Endothelial cell of umbilical vein (primary cell): ENCODE measurements around the gene SLC5A10. TPM values are rescaled to one million over a fixed set of nuclear protein-coding genes. Genes with fewer than 3 reads are reported as not detected.

ENCODE experiments used
- BruUV-seq: library from RNA; stranded (reverse); fragments of 400-500 nt; replicated peaks from 2 replicates; lab custom pipeline; 2021; lab: Mats Ljungman, UMichigan
- CTCF ChIA-PET: fragments of 300-600, 350-600 bp; sonication (Branson Sonifier 250); formaldehyde crosslinking; loops from one replicate; lab custom pipeline; 2021; ENCODE audit warnings: antibody characterized with exemption, inconsistent platforms; lab: Charles Lee
- POLR2A ChIA-PET: fragments of 300-600, 350-600 bp; sonication (Branson Sonifier 250); formaldehyde crosslinking; loops from one replicate; lab custom pipeline; 2021; ENCODE audit warnings: antibody characterized with exemption, inconsistent platforms; lab: Charles Lee
- DNase-seq: peaks from one replicate; pipeline ENCODE4 v3.0.0-alpha.2; 2011; ENCODE audit warnings: low read depth, low spot score
- FAIRE-seq: peaks from 2 replicates; lab custom pipeline; 2011; peaks lifted over from hg19 to GRCh38; lab: Jason Lieb, UNC
- H2AFZ ChIP-seq: 2 replicates; pipeline ENCODE4 v1.6.0; 2012; ENCODE audit warnings: low read depth, low read length, control low read depth, inconsistent platforms
- H3K27ac ChIP-seq: 2 replicates; pipeline ENCODE4 v1.5.1; 2011; ENCODE audit warnings: low read depth, mild to moderate bottlenecking, control low read depth, low read length, moderate library complexity; ENCODE audit not compliant: insufficient read depth
- H3K27me3 ChIP-seq, 2 experiments: 2 replicates each; pipeline versions ENCODE4 v1.6.0 to v1.6.1; 2011; ENCODE audit warnings: low read length in 2 of 2, mixed read lengths in 1 of 2; ENCODE audit not compliant: control insufficient read depth in 2 of 2, insufficient read depth in 2 of 2
- H3K36me3 ChIP-seq, 2 experiments: 2 replicates in 1 of 2; 3 replicates in 1 of 2; pipeline ENCODE4 v1.5.1; 2011; ENCODE audit warnings: low read length in 2 of 2, mild to moderate bottlenecking in 1 of 2, moderate library complexity in 1 of 2; ENCODE audit not compliant: control insufficient read depth in 2 of 2, insufficient read depth in 2 of 2; ENCODE audit errors: extremely low read depth in 1 of 2
- H3K4me1 ChIP-seq: 3 replicates; pipeline ENCODE4 v1.5.1; 2011; ENCODE audit warnings: mild to moderate bottlenecking, low read length; ENCODE audit not compliant: control insufficient read depth, insufficient read depth; ENCODE audit errors: extremely low read depth
- H3K4me2 ChIP-seq: 2 replicates; pipeline ENCODE4 v1.6.1; 2011; ENCODE audit warnings: low read length, control low read depth, mixed read lengths; ENCODE audit not compliant: insufficient read depth
- H3K4me3 ChIP-seq, 3 experiments: fragments of 200-600 bp in 1 of 3; sonication (generic), shearing (Covaris generic) in 1 of 3; replicated peaks in 1 of 3; 2 replicates each; pipeline ENCODE4 v1.5.1; 2011 to 2016; ENCODE audit warnings: control low read depth in 3 of 3, low read length in 3 of 3, mild to moderate bottlenecking in 2 of 3, inconsistent platforms in 1 of 3, low read depth in 1 of 3, moderate library complexity in 1 of 3; ENCODE audit not compliant: insufficient read depth in 1 of 3
- H3K79me2 ChIP-seq: 2 replicates; pipeline ENCODE4 v1.6.0; 2012; ENCODE audit warnings: low read length, inconsistent platforms; ENCODE audit not compliant: control insufficient read depth, insufficient read depth
- H3K9ac ChIP-seq: replicated peaks from 2 replicates; pipeline ENCODE3; 2011; ENCODE audit warnings: low read length, control low read depth; ENCODE audit not compliant: insufficient read depth; ENCODE audit errors: extremely low read depth
- H3K9me1 ChIP-seq: replicated peaks from 3 replicates; pipeline ENCODE4 v1.6.0; 2011; ENCODE audit warnings: mild to moderate bottlenecking, low read length; ENCODE audit not compliant: control insufficient read depth, insufficient read depth; ENCODE audit errors: extremely low read depth
- H3K9me3 ChIP-seq: replicated peaks from 2 replicates; pipeline ENCODE4 v1.5.1; 2012; ENCODE audit warnings: low read length, inconsistent platforms; ENCODE audit not compliant: control insufficient read depth, insufficient read depth
- H4K20me1 ChIP-seq: replicated peaks from 2 replicates; pipeline ENCODE3; 2011; ENCODE audit warnings: mild to moderate bottlenecking, low read length; ENCODE audit not compliant: control insufficient read depth, insufficient read depth; ENCODE audit errors: extremely low read depth
- EZH2 ChIP-seq: IDR thresholded peaks from 2 replicates; pipeline ENCODE4 v1.6.1; 2012; ENCODE audit warnings: borderline replicate concordance, low read depth, mild to moderate bottlenecking, moderate library complexity, low read length, inconsistent platforms; ENCODE audit not compliant: severe bottlenecking
- FOS ChIP-seq: IDR thresholded peaks from 2 replicates; pipeline ENCODE4 v1.6.1; 2011; ENCODE audit warnings: mild to moderate bottlenecking, low read length, moderate library complexity, borderline replicate concordance; ENCODE audit not compliant: insufficient read depth
- GATA2 ChIP-seq: IDR thresholded peaks from 2 replicates; pipeline ENCODE4 v1.7.0; 2011; ENCODE audit warnings: low read depth, mild to moderate bottlenecking, moderate library complexity, mixed read lengths, low read length; ENCODE audit not compliant: insufficient read length, insufficient read depth
- JUN ChIP-seq: IDR thresholded peaks from 2 replicates; pipeline ENCODE4 v1.6.1; 2011; ENCODE audit warnings: borderline replicate concordance, low read depth; ENCODE audit not compliant: insufficient read length, insufficient read depth
- MYC ChIP-seq: IDR thresholded peaks from one replicate; pipeline ENCODE4 v1.6.1; 2011; ENCODE audit warnings: mild to moderate bottlenecking, low read depth, low read length
- POLR2A ChIP-seq: IDR thresholded peaks from 2 replicates; pipeline ENCODE4 v1.6.1; 2012; ENCODE audit warnings: low read depth, mild to moderate bottlenecking, control low read depth, low read length
- POLR2AphosphoS5 ChIP-seq: IDR thresholded peaks from 2 replicates; pipeline ENCODE4 v1.6.1; 2012; ENCODE audit warnings: low read depth, mild to moderate bottlenecking, control low read depth, low read length, moderate library complexity; ENCODE audit not compliant: insufficient read depth
- dilution Hi-C: fragments of 300-500 bp; cut with MboI; formaldehyde crosslinking; loops from one replicate; pipeline ENCODE4 v1.15.0; 2019; ENCODE audit warnings: low sequenced_read_pairs; ENCODE audit not compliant: extremely low pct_ligation_motif_present
- intact Hi-C: fragments of 100-400 bp; cut with micrococcal nuclease; formaldehyde crosslinking; loops from one replicate; pipeline ENCODE4 v1.10.0; 2022
- polyA plus RNA-seq, 4 experiments: library from polyadenylated mRNA; depleted of rRNA in 3 of 4; stranded (reverse) in 3 of 4; unstranded in 1 of 4; fragments of >200 nt; gene quantifications; 2 replicates each; pipeline versions ENCODE4 v1.2.1 to v1.2.3, GENCODE V29; 2011 to 2012; ENCODE audit warnings: missing spikeins in 1 of 4
- total RNA-seq: library from RNA; stranded (reverse); gene quantifications from 2 replicates; pipeline ENCODE4 v1.2.3, GENCODE V29; 2021
- TF ChIP-seq, protein P1 (sequence below), 2 donors: IDR thresholded peaks; 1 replicate in 1 of 2; 2 replicates in 1 of 2; pipeline ENCODE4 v1.5.1; 2011; ENCODE audit warnings: low read length in 2 of 2, mild to moderate bottlenecking in 2 of 2, moderate library complexity in 2 of 2, control low read depth in 1 of 2, inconsistent platforms in 1 of 2, low read depth in 1 of 2; ENCODE audit not compliant: insufficient read depth in 1 of 2; ENCODE audit errors: extremely low read depth in 1 of 2
- TF ChIP-seq, protein P2 (sequence below): IDR thresholded peaks from 2 replicates; pipeline ENCODE4 v1.6.1; 2011; ENCODE audit not compliant: insufficient read depth, insufficient read length

Gene SLC5A10
- total and polyA plus RNA-seq, 2 donors (not counting 3 experiments of a cell fraction or from before 2014, with no cell fraction given) = not detected

DNA sequence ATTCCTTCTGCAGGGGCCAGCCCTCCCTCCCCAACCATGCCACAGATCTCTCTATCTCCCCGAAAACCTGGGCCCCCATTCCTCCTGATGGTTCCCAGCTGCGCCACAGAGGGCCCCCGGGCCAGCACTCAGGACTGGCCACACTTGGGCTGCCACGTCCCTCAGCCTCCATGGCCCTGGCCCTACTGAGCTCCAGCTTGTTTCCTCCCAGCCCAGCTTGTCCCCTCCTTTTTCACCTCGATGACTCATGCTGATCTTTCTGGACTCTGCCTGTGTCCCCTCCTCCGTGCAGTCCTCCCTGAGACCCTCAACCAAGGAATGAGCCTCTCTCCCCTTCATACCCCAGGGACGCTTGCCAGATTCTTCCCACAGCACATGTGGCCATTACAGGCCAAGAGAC is 63.5 kb downstream of the SLC5A10 start:
- no peak overlapping the region for H3K9ac ChIP-seq
- dilution Hi-C loops (no loop called here), intact Hi-C loops (no loop called here)
- H3K4me3 ChIP-seq = no peak overlapping the region
- H2AFZ ChIP-seq = no peak overlapping the region
- no peak for FAIRE-seq
- H3K9me1 ChIP-seq = no peaks in the 10 kb centered on the region
- TF ChIP-seq POLR2AphosphoS5 (no peak), MYC (no peak), GATA2 (no peak), EZH2 (no peak), JUN (no peak), POLR2A (no peak), FOS (no peak)
- TF ChIP-seq, protein P1, sequence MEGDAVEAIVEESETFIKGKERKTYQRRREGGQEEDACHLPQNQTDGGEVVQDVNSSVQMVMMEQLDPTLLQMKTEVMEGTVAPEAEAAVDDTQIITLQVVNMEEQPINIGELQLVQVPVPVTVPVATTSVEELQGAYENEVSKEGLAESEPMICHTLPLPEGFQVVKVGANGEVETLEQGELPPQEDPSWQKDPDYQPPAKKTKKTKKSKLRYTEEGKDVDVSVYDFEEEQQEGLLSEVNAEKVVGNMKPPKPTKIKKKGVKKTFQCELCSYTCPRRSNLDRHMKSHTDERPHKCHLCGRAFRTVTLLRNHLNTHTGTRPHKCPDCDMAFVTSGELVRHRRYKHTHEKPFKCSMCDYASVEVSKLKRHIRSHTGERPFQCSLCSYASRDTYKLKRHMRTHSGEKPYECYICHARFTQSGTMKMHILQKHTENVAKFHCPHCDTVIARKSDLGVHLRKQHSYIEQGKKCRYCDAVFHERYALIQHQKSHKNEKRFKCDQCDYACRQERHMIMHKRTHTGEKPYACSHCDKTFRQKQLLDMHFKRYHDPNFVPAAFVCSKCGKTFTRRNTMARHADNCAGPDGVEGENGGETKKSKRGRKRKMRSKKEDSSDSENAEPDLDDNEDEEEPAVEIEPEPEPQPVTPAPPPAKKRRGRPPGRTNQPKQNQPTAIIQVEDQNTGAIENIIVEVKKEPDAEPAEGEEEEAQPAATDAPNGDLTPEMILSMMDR (IDR thresholded peaks at IDR 0.05; ENCODE audit: extremely low read depth in 1 of 2, insufficient read depth in 1 of 2, low read depth in 1 of 2, low read length in 2 of 2) = no peak
- TF ChIP-seq, protein P2, sequence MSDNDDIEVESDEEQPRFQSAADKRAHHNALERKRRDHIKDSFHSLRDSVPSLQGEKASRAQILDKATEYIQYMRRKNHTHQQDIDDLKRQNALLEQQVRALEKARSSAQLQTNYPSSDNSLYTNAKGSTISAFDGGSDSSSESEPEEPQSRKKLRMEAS = no peak
- ChIA-PET CTCF (interaction anchor here (1.1 to 1.8 kb wide), 2 partner anchors 19 to 55 kb away, joined by 3 to 8 read pairs; no protein-coding TSS in a partner anchor), POLR2A (no interaction called here)
- no TSS peak for BruUV-seq
- H3K27ac ChIP-seq = no peak overlapping the region
- no peaks in the 10 kb centered on the region for H3K9me3 ChIP-seq
- H4K20me1 ChIP-seq = no peaks in the 10 kb centered on the region
- no peaks in the 10 kb centered on the region for H3K36me3 ChIP-seq
- no peak overlapping the region for H3K4me2 ChIP-seq
- DNase-seq = no peak
- no peaks in the 10 kb centered on the region for H3K27me3 ChIP-seq
- H3K4me1 ChIP-seq = peaks cover 2% of the 10 kb centered on the region
- H3K79me2 ChIP-seq = no peaks in the 10 kb centered on the region
